ENCODE measurements around the gene PUM2. TPM values are rescaled to one million over a fixed set of nuclear protein-coding genes. Genes with fewer than 3 reads are reported as not detected.

Gene PUM2
- total RNA-seq, 1 donor from 2014 or later: 177 TPM

DNA sequence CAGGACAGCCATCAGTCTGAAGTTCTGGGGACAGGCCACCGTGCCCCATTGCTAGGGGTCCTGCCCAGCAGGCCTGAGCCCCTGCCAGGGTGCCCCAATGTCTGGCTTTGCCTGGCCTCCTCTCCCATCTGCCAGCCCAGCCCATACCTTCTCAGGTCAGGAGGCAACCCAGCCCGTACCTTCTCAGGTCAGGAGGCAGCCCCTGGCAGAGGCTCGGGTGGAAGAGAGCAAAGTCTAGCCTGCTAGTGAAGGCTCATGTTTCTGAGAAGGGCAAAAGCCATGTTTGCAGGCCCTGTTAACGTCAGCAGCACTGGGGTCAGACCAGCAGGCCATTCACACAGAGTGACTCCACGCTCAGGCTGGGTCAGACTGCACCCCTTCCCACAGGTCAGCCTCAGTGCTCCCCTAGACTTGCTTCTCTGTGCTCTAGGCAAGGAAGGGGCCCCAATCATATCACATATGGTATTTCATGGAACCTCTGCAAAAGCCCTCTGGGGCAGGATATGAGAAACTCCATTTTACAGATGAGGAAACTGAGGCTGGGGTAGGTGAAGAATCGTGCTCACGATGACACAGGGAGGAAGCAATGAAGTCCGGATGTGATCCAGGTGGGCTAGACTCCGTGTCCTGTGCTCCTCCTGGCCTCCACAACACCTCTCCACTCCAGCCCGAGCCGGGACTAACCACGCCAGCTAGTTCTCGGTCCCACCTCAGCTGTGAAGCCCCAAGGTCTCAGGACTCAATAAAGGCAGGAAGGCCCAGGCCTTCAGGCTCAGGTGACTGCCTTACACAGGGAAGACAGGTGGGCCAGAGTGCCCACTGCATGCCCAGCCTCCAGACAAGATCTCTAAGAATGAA, 135.2 kb downstream of the PUM2 start:
- DNase-seq: no peak

DNA sequence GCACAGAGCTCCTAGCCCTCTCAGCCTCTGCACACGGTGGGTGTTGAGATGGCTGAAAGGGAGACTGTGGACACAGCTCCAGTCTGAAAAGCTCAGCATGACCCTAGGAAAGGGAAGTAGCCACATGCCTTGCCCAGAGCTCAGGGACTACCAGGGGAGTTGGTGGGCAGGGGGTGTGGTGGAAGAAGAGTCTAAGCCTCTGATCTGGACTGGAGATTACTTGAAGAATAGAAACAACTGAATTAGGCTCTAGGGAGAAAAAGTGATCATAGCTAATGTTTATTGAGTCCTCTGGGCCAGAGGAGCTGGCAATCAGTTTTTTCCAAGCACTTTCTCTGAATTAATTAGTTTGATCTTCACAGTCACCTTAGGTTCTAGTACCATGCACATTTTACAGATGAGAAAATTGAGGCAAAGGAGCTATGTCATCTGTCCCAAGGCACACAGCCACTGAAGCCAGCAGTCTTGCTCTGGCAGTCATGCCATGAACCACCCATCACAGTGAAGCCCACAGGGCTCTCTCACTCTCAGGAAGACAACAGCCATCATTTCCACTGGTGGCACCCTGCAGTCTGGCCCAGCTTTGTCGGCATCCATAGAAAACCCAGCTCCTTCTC, 136.0 kb downstream of the PUM2 start:
- DNase-seq: no peak

DNA sequence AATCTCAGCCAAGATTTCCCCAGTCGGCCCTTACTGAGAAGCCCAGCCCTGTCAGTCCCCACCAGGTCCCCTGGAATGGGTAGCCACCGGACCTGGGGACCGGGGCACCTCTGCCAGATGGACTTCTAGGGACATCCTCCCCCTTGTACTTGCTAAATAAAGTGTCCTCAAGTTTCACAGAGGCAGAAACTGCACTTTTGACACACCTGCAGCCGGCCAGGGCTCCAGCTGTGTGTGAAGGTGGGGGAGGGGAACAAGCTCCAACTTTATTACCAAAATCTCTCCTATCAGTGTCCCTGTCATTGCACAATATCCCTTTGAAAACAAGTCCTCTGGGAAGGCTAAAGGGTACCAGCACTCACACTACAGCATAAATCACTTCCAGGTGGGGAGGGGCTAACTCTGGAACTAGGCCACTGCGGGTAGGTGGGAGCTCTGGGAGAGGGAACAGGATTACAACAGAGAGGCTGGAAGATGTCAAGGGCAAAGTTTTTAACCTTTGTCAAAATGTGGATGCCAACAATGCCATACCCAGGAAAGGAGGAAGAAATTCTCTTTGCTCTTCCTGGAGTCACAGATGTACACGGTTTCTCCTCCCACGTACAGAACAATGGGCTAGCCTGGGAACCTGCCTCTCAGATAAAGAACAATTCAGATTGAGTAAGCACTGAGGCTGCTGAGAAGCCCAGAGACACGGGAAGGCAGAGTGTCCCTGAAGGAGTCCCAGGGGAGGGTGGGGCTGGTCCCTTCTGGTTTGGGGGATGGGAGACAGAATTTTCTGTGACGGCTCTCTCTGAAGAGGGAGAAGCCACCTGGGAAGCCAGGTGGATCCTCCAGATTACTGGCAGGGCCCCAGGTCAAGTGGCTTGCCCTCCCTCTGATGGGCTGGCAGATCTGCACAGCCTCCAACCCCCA, 136.7 kb downstream of the PUM2 start:
- DNase-seq: no peak

DNA sequence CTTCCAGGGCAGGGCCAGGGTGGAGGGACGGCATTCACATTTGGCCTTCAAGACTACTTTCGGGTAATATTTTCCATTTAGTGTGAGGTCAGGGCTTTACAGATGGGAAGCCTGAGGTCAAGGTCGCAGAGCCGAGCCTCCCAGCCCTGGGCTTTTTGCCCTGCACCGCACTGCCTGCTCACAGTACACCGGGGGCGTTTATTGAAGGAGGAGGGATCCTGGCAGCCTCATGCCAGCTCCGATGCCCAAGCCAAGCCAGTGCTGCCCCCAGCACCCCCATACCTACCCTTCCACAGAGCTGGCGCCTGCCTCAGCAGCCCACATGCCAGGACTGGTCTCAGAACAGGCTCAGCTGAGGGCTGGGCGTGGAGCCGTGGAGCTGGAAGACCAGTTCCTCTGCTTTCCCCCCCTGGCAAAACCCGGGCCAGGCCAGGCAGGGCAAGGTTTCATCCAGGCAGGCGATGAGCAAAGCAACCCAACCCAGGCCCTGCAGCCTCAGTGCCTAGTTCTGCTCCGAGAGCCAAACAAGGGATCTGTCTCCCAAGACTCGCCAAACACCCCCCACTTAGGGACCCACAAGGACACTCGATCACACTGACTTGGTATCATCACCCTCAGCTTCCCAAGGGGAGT, 137.7 kb downstream of the PUM2 start:
- no peak for DNase-seq

DNA sequence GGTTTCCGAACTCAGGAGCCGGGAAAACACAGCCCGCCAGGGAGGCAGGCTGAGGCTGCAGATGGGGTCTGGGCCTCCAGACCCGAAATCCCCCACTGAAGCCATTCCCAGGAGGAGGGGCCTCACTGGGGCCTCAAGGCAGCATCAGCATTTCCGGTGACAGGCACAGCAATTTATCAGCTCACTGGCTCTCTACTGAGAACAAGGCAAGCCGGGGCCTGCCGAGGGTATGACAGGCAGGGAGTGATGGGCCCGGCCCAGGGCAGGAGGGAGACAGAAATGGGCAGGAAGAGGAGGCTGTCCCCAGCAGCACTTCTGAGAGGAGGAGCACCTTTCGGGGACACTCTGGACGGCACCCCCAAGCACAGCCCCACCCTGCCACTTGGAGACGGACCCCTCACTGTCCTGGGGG, 138.2 kb downstream of the PUM2 start:
- no peak for DNase-seq

DNA sequence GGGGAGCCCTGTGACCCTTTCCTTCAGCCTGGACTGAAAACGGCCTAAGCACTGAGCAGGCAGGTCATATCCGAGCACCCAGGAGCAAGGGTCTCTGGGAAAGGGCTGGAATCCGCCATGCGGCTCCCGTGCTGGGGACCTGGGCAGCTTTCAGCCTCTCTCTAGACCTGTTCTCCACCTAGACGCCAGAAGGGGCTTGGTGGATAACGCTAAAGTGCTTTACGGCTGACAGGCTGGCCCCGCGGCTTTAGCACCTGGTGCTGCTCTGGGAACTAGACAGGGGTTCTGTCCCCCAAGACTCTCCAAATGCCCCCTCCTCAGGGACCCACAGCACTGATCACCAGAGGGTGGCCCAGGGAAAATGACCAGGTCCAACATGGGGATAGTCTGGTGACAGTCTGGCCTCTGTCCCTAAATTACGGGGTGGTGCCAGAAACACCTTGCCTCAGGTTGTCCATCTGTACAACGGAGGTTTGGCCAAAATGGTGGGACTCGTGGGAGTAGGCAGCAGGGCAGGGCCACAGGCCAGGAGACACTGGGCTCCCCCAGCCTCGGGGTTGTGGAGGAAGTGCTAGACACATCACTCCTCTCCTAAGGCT, 138.7 kb downstream of the PUM2 start:
- DNase-seq: no peak

DNA sequence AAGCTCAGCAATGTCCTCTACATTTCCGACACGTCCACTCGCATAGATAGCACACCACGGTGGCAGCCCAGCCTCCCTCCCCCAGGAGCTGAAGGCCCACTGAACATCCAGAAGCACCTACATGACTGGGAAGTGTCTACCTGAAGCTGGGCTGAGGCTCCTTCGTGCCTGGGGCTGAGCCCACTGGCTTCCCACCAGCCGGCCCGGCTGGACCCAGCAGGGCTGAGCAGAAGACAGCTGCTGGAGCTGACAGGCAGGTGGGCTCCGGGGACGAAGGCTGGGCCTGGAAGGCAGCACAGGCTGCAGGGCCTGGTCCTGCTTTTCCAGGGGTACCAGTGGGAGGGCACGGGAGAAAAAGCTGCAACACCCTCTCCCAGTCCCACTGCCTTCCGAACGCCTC, 139.2 kb downstream of the PUM2 start:
- DNase-seq: no peak

DNA sequence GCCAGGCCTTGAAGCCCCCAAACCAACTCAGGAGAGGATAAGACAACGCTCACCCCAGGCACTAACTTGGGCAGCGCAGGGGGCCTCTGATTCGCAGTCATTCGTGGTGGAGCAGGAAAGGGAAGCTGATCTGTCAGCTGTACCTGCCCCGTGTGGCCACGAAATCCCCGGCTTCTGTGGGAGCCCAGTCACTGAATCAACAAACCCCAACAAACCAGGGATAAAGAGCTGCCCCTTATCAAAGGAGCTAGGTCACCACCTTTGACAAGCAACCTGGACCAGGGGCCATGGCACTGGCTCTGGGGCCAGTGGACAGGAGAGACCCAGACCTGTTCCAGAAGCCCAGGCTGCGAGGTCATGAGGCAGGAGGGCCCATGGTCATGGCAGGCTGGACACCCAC, 140.2 kb downstream of the PUM2 start:
- no peak for DNase-seq

DNA sequence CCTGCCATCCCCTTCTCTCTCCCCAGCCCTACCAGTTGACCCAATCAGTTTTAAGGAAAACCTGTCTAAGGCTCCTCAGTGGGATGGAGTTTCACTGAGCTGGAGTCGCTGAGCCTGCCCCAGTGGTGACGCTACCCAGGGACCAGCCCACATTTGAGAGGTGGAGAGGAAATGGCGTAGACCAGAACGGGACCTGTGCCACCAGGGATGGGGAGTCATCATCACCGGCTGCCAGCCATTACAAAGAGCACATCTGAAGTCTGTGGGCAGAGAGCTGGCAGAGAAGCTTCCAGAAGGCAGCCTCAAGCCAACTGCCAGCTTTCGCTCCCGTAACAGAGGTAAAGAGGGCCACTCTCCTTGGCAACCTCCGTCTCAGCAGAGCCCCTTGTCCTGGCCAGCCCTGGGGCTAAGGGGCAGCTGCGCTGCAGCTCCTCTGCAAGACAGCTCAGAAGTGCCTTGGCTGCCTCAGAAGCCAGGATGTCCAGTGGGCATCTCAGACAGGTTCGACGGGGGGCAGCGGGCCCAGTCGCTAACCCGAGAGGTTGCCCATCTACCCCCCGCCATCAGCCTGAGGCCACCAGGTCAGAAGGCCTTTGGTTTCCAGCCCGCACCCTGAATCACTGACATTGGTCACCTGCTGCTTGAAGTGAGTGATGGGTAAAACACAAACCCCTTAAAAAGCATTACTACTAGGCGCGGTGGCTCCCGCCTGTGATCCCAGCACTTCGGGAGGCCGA, 141.1 kb downstream of the PUM2 start:
- DNase-seq: no peak

DNA sequence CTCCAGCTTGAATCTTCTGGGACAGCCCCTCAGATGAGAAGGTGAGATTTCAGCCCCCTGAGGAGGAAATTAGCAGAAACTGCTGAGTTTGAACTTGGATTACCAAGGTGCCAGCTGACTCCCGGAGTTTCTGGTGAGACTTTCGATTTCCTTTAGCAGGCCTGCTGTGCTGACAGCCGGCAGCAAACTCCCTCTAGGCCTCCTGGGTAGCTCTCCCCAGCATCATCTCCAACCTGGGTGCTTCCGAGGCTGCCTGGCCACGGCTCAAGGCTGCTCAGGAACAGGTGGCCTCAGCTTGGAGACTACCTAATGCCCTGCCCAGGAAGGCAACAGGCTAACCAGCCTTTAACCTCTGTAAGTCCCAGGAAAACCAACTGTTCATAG, 142.2 kb downstream of the PUM2 start:
- DNase-seq: no peak

DNA sequence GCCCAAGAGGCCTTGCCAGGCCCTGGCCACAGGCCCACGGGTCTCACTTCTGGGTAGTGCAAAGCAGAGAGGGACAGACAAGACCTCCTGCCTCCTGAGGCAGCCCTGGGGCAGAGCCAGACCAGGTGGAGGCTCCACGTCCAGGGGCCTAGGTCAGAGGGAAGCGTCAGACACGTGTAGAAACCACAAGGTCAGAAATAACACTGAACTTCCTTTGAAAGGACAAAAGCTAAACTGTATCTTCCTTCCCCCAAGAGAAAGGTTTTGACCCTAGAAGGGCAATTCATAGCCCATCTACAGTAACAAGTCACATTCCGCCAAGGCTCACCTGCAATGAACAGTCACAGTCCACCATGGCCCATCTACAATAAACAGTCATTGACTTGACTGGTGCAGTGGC, 143.6 kb downstream of the PUM2 start:
- DNase-seq: no peak

DNA sequence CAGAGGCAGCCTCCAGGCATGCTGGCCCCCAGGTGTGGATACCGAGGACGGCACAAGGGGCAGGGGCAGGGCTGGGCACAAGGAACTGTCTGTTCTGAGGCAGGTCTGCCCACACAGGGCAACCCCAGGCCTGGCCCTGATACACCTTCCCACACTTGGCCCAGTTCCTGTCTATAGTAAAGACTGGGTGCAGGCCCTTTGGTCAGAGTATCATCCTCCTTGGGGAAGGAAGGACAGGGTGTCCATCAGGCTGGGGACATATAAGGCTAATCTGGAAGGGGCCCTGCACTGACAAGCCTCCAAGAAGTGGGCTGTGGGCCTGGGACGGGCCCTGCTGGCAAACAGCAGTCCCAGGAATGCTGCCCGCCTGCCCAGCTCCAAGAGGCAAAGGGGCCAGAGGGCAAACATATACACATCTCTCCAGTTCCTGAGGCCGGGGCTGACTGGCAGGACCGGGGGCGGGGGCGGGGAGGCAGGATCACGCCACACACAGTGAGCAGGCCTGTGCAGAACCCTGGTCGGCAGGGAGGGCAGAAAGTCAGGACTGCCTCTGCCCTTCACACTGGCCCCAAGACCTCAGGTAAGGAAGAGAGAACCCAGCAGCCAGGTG, 144.6 kb downstream of the PUM2 start:
- no peak for DNase-seq

DNA sequence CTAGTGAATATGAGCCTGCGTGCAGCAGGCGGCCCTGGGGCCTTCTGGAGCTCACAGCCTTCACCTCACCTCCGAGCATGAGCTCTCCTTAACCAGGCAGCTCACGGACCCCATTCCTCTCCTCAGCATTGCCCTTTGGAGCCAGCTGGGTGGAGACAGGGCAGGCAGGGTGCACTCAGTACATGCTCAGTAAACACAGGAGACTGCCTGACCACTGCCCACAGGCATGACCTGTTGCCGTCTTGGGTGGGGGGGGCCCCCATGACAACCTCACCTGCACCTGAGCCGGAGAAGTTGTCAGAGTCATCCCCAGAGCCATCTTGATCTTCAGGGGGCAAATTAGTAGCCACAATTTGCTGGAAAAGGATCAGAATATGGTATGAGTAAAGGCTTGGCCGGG, 145.6 kb downstream of the PUM2 start:
- no peak for DNase-seq

DNA sequence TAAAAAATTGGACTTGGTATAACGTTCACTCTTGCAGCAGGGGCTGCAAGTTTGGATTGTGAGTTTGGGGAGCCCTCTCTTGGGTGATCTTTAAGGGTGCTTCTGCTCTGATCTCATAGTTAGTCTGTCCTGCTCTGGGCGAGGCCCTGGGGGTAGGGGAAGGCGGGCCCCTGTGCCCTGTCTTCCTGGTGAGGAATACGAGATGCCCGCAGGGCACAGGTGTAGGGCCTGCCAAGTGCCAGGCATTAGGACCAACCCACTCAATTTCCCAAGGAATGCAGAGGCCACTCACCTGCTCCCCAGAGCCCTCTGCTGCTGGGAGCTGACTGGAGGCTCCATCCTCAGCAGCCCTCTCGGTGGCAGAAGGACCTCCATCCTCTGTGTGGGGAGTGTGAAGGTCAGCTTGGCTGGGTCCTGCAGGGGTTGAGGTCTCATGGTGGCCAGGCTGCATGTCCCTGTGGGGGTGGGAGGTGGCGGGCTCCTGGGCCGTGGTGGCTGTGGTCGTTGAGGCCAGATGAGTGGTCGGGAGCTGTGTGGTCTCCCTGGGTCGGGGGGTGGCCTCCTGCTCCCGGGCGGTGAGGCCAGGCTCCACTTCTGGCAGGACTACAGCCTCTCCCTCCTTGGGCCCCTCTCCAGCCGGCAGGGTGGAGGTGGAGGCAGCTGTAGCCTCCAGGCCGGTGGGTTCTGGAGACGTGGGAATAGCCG, 147.0 kb downstream of the PUM2 start:
- no peak for DNase-seq

DNA sequence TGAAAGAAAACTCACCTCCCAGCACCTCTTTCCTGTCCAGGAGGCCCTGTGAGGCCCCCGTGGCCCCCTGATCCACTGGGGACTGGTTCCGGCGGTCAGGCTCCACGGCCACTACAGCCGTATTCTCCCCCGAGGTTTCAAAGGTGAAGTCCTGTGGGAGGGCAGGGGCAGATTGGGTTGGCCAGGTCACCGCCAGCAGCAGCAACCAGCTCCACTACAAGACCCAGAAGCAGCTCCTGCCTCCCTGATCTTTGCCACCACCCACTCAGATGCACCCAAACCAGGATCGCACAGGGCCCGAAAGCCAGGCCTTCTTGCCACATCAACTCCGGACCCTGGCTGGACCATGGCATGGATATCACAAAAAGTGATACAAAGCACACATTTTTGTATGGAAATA, 147.6 kb downstream of the PUM2 start:
- no peak for DNase-seq

DNA sequence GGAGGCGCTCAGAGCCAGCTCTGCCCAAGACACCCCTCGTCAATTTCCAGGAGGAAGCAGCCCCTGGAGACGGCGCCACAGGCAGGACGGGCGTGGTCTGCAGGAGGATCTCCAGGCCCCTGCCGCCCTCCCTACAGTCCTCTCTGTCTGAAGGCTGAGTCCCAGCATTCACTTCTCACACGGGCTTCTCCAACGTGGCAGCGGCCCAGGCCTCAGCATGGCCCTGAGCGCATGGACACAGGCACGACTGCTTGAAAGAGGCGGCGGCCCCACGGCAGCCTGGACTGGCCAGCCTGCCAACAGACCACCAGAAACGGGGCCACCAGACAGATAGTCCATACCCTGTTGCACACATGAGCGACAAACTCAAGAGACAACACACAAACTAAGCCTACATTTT, 149.0 kb downstream of the PUM2 start:
- DNase-seq: no peak

DNA sequence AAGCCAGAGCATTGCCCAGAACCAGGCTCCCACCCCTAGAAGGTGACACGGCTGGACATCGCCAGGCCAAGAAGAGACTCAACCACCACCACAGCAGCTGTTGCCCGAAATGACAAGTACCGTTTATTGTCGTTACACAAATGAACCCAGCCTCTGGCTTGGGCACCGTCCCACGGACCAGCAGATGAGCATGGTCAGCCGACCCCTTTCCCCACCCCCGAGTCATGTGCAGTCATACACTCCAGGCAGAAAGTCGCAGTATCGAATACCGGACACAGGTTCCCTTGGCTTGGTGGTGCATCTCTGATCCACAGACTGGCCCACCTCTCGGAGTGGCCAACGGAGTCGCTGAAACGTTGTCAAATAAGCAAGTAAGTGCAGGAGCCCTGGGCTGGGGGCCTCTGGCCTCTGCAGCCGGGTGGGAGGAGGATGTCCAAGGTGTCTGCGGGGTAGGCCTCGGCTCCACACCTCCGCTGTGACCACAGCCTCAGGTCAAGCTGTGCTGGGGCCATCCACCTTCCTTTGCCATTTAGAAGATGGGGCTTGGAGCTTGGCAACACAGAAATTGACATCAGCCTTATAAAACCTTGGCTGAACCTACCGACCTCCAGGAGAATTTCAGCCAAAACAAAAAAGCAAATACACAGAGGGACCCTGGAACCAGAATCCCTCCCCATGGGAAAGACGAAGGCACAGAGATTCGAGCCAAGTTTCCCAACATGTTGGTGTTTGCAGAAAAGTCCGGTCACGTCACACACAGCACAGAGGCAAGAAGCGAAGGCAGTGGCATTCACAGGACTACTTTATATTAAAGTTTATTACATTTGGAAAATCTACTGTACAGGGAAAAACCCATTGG, 149.7 kb downstream of the PUM2 start:
- no peak for DNase-seq

DNA sequence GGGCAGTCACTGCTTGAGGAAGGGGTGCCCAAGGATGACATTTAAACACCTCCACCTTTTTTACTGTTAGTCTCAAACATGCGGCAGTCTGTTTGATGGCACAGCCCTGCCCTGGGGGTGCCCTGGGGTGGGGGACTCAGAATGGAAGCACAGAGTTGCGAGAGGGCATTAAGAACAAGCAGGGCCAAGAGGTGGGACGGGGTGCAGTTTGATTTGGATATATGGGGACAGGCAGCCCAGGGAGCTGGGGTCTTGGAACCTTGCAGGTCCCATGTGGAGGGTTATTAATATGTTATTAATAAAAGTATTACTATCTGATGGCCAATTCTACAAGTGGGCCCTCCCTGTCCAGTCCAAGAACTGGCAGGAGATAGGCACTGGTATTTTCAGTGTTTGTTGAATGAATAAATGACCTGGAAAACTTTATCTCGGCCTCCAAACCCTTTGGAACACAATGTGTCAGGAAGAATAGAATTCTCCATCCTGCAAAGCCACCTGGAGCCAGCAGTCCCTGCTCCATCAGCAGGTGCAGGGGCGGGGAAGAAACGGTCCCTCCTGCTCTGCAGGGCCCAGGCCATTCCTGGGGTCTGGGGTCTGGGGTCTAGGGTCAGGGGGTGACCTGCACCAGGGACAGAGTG, 150.9 kb downstream of the PUM2 start:
- no peak for DNase-seq

All from occipital lobe (tissue), 2 donors.